Measurements from ENCODE around the gene NDST1. TPM values are rescaled to one million over a fixed set of nuclear protein-coding genes. Genes with fewer than 3 reads are reported as not detected.

Gene NDST1
- total and polyA plus RNA-seq, 2 donors (not counting 3 experiments of a cell fraction or from before 2014, with no cell fraction given) = 38.6 to 102 TPM

- H3K9ac ChIP-seq (replicated peaks; ENCODE audit: extremely low read depth, insufficient read depth, low read length) = no peak overlapping the region
- intact Hi-C loops (cut with micrococcal nuclease) (no loop called here), dilution Hi-C loops (cut with MboI; ENCODE audit: extremely low pct_ligation_motif_present, low sequenced_read_pairs) (no loop called here)
- no peak overlapping the region for H3K4me3 ChIP-seq (replicated peaks in 1 of 3; ENCODE audit: insufficient read depth in 1 of 3, low read depth in 1 of 3, low read length in 3 of 3)
- H3K9me1 ChIP-seq (replicated peaks; ENCODE audit: control insufficient read depth, extremely low read depth, insufficient read depth, low read length) = no peaks in the 10 kb centered on the region
- BruUV-seq (replicated peaks) = no TSS peak
- H3K4me2 ChIP-seq (ENCODE audit: insufficient read depth, low read length) = no peak overlapping the region
- no peak overlapping the region for H3K27ac ChIP-seq (ENCODE audit: insufficient read depth, low read depth, low read length)
- no peaks in the 10 kb centered on the region for H3K27me3 ChIP-seq (ENCODE audit: control insufficient read depth in 2 of 2, insufficient read depth in 2 of 2, low read length in 2 of 2)
- no peak for DNase-seq (ENCODE audit: low read depth, low spot score)
- no peaks in the 10 kb centered on the region for H3K4me1 ChIP-seq (ENCODE audit: control insufficient read depth, extremely low read depth, insufficient read depth, low read length)
- FAIRE-seq = no peak
- H4K20me1 ChIP-seq (replicated peaks; ENCODE audit: control insufficient read depth, extremely low read depth, insufficient read depth, low read length) = no peaks in the 10 kb centered on the region
- ChIA-PET CTCF (interaction anchor here (1.6 to 5.4 kb wide), 4 partner anchors 17 to 77 kb away, joined by 4 to 78 read pairs (median 8); partner anchors contain the start of gene RPS14), POLR2A (no interaction called here)
- H3K36me3 ChIP-seq (ENCODE audit: control insufficient read depth in 2 of 2, extremely low read depth in 1 of 2, insufficient read depth in 2 of 2, low read length in 2 of 2) = peaks cover 0 to 21% of the 10 kb centered on the region in 2 experiments
- no peak overlapping the region for H2AFZ ChIP-seq (ENCODE audit: low read depth, low read length)
- TF ChIP-seq CTCF (IDR thresholded peaks at IDR 0.05; ENCODE audit: extremely low read depth in 1 of 2, insufficient read depth in 1 of 2, low read depth in 1 of 2, low read length in 2 of 2) = no peak
- TF ChIP-seq MYC (IDR thresholded peaks at IDR 0.05; ENCODE audit: low read depth, low read length) = no peak
- TF ChIP-seq JUN (IDR thresholded peaks at IDR 0.05; ENCODE audit: borderline replicate concordance, insufficient read depth, insufficient read length, low read depth) = no peak
- no peak for TF ChIP-seq EZH2 (IDR thresholded peaks at IDR 0.05; ENCODE audit: borderline replicate concordance, low read depth, low read length, severe bottlenecking)
- TF ChIP-seq POLR2AphosphoS5 (IDR thresholded peaks at IDR 0.05; ENCODE audit: insufficient read depth, low read depth, low read length) = no peak
- no peak for TF ChIP-seq FOS (IDR thresholded peaks at IDR 0.05; ENCODE audit: borderline replicate concordance, insufficient read depth, low read length)
- no peak for TF ChIP-seq GATA2 (IDR thresholded peaks at IDR 0.05; ENCODE audit: insufficient read depth, insufficient read length, low read depth, low read length)
- no peak for TF ChIP-seq POLR2A (IDR thresholded peaks at IDR 0.05; ENCODE audit: low read depth, low read length)
- TF ChIP-seq MAX (IDR thresholded peaks at IDR 0.05; ENCODE audit: insufficient read depth, insufficient read length) = no peak
- no peaks in the 10 kb centered on the region for H3K9me3 ChIP-seq (replicated peaks; ENCODE audit: control insufficient read depth, insufficient read depth, low read length)
- H3K79me2 ChIP-seq (ENCODE audit: control insufficient read depth, insufficient read depth, low read length) = peaks cover 20% of the 10 kb centered on the region
Observed at GRCh38 chr5:150527038-150527437, 19.1 kb downstream of the NDST1 start.

Data from endothelial cell of umbilical vein (primary cell).